HepG2 (cell line): ENCODE results near the gene KMT5C. TPM values are rescaled to one million over a fixed set of nuclear protein-coding genes. Genes with fewer than 3 reads are reported as not detected.

Source experiments
- ATAC-seq: fragments of 200-7000 bp; cut with Tn5 transposase; 3 replicates; pipeline ENCODE4 v1.9.1; 2020; ENCODE audit warnings: mild to moderate bottlenecking, moderate library complexity
- Bru-seq: library from RNA; stranded (reverse); fragments of 400-500 nt; gene quantifications from one replicate; lab custom pipeline; 2021; lab: Mats Ljungman, UMichigan
- BruChase-seq, 2 experiments: library from RNA; stranded (reverse); fragments of 400-500 nt; gene quantifications; one replicate each; lab custom pipeline; 2021; lab: Mats Ljungman, UMichigan
- BruUV-seq: library from RNA; stranded (reverse); fragments of 400-500 nt; replicated peaks from 2 replicates; lab custom pipeline; 2021; lab: Mats Ljungman, UMichigan
- CTCF ChIA-PET: fragments of 300-600 bp; formaldehyde crosslinking; extraction: SDS; loops from one replicate; lab custom pipeline; 2021; ENCODE audit warnings: low total read pairs, inconsistent platforms, low intra/inter-chr PET ratio; lab: Yijun Ruan, JAX
- POLR2A ChIA-PET: fragments of 350-600 bp; sonication (Branson Sonifier 250); formaldehyde crosslinking; loops from one replicate; lab custom pipeline; 2020; ENCODE audit warnings: antibody characterized with exemption, inconsistent platforms; lab: Yijun Ruan, JAX
- DNase-seq: peaks from one replicate; pipeline ENCODE4 v3.0.0-alpha.2; 2015; ENCODE audit warnings: low spot score
- FAIRE-seq: peaks from 3 replicates; lab custom pipeline; 2011; peaks lifted over from hg19 to GRCh38; lab: Jason Lieb, UNC
- H2AFZ ChIP-seq: one replicate; pipeline ENCODE4 v1.6.1; 2011; ENCODE audit warnings: low read length, inconsistent platforms
- H3K27ac ChIP-seq: fragments of 300-600 bp; 3 replicates; pipeline ENCODE4 v1.8.0; 2011; ENCODE audit warnings: mixed run types, mild to moderate bottlenecking, mixed read lengths, low read length, inconsistent platforms; ENCODE audit not compliant: insufficient read depth; ENCODE audit errors: extremely low read length
- H3K27me3 ChIP-seq, 2 experiments: fragments of 200-600 bp in 1 of 2; 2 replicates in 1 of 2; 3 replicates in 1 of 2; pipeline versions ENCODE4 v1.6.0 to v1.8.0; 2011; ENCODE audit warnings: low read length in 2 of 2, mild to moderate bottlenecking in 2 of 2, moderate library complexity in 2 of 2, inconsistent platforms in 1 of 2; ENCODE audit not compliant: insufficient read depth in 2 of 2, control insufficient read depth in 1 of 2
- H3K36me3 ChIP-seq, 2 experiments: fragments of 200-600 bp in 1 of 2; replicated peaks in 1 of 2; 2 replicates in 1 of 2; 3 replicates in 1 of 2; pipeline versions ENCODE4 v1.5.1 to v1.8.0; 2011; ENCODE audit warnings: low read length in 2 of 2, inconsistent platforms in 1 of 2; ENCODE audit not compliant: insufficient read depth in 2 of 2, control insufficient read depth in 1 of 2
- H3K4me1 ChIP-seq: 2 replicates; pipeline ENCODE4 v1.5.1; 2012; ENCODE audit warnings: low read length, inconsistent platforms; ENCODE audit not compliant: insufficient read depth
- H3K4me2 ChIP-seq: 2 replicates; pipeline ENCODE4 v1.6.0; 2011; ENCODE audit warnings: low read depth, low read length, inconsistent platforms
- H3K4me3 ChIP-seq, 3 experiments: fragments of 200-600 bp in 1 of 3; sonication (generic), shearing (Covaris generic) in 1 of 3; replicated peaks in 1 of 3; 2 replicates each; pipeline ENCODE4 v1.5.1; 2011 to 2016; ENCODE audit warnings: low read length in 3 of 3, inconsistent platforms in 2 of 3, low read depth in 2 of 3, mild to moderate bottlenecking in 2 of 3, control low read depth in 1 of 3, mixed read lengths in 1 of 3; ENCODE audit not compliant: insufficient read depth in 1 of 3
- H3K79me2 ChIP-seq: one replicate; pipeline ENCODE4 v1.6.1; 2011; ENCODE audit warnings: low read length, inconsistent platforms; ENCODE audit not compliant: insufficient read depth
- H3K9ac ChIP-seq: 2 replicates; pipeline ENCODE4 v1.6.0; 2011; ENCODE audit warnings: mild to moderate bottlenecking, low read depth, low read length, inconsistent platforms; ENCODE audit not compliant: insufficient read depth
- H3K9me3 ChIP-seq: 2 replicates; pipeline ENCODE4 v1.5.1; 2012; ENCODE audit warnings: mild to moderate bottlenecking, low read length
- H4K20me1 ChIP-seq: 2 replicates; pipeline ENCODE4 v1.6.0; 2011; ENCODE audit warnings: inconsistent platforms, mild to moderate bottlenecking, low read length, moderate library complexity; ENCODE audit not compliant: insufficient read depth
- ATM ChIP-seq: fragments of 450-650 bp; IDR thresholded peaks from 2 replicates; pipeline ENCODE4 v1.7.1; 2017; ENCODE audit warnings: mild to moderate bottlenecking, borderline replicate concordance
- BORCS8-MEF2B ChIP-seq: sonication (generic); formaldehyde crosslinking; IDR thresholded peaks from 2 replicates; pipeline ENCODE4 v1.8.0; 2022; ENCODE audit warnings: mild to moderate bottlenecking, missing genetic modification reagents
- ELF1 ChIP-seq: sonication (generic); formaldehyde crosslinking; IDR thresholded peaks from 2 replicates; pipeline ENCODE4 v1.4.0; 2020; ENCODE audit warnings: missing genetic modification reagents
- KDM5B ChIP-seq: sonication (generic); formaldehyde crosslinking; IDR thresholded peaks from 2 replicates; pipeline ENCODE4 v1.4.0; 2020; ENCODE audit warnings: missing genetic modification reagents, mild to moderate bottlenecking, borderline replicate concordance
- KLF16 ChIP-seq, 2 experiments: sonication (generic) in 1 of 2; formaldehyde crosslinking in 1 of 2; IDR thresholded peaks; 2 replicates each; pipeline versions ENCODE4 v1.6.1 to v1.8.0; 2016 to 2023; ENCODE audit warnings: missing genetic modification reagents in 2 of 2, missing compliant biosample characterization in 1 of 2
- MLXIP ChIP-seq: sonication (generic); formaldehyde crosslinking; IDR thresholded peaks from 2 replicates; pipeline ENCODE4 v1.9.0; 2021; ENCODE audit warnings: missing genetic modification reagents, borderline replicate concordance
- SKI ChIP-seq: fragments of 450-650 bp; IDR thresholded peaks from one replicate; pipeline ENCODE4 v1.6.1; 2018; ENCODE audit warnings: mild to moderate bottlenecking; ENCODE audit not compliant: partially characterized antibody
- TAF1 ChIP-seq: sonication (generic); formaldehyde crosslinking; IDR thresholded peaks from 2 replicates; pipeline ENCODE4 v1.4.0; 2020; ENCODE audit warnings: missing genetic modification reagents
- TGIF2 ChIP-seq: IDR thresholded peaks from 2 replicates; pipeline ENCODE4 v1.6.1; 2016; ENCODE audit warnings: control low read depth, missing compliant biosample characterization
- ZC3H13 ChIP-seq: sonication (generic); formaldehyde crosslinking; IDR thresholded peaks from 2 replicates; pipeline ENCODE4 v1.8.1; 2023; ENCODE audit warnings: mild to moderate bottlenecking, missing genetic modification reagents, moderate library complexity
- ZNF350 ChIP-seq: sonication (generic); formaldehyde crosslinking; IDR thresholded peaks from 2 replicates; pipeline ENCODE4 v1.4.0; 2020; ENCODE audit warnings: mild to moderate bottlenecking, low read depth, missing genetic modification reagents, borderline replicate concordance
- ZNF7 ChIP-seq: IDR thresholded peaks from 2 replicates; pipeline ENCODE4 v1.6.1; 2016; ENCODE audit warnings: missing biosample characterization, missing genetic modification reagents
- ZNF724P ChIP-seq: sonication (generic); formaldehyde crosslinking; IDR thresholded peaks from 2 replicates; pipeline ENCODE4 v1.8.0; 2022; ENCODE audit warnings: missing genetic modification reagents, borderline replicate concordance
- ZSCAN12 ChIP-seq: sonication (generic); formaldehyde crosslinking; IDR thresholded peaks from 2 replicates; pipeline ENCODE4 v1.9.0; 2021; ENCODE audit warnings: mild to moderate bottlenecking, missing genetic modification reagents
- ZSCAN25 ChIP-seq: sonication (generic); formaldehyde crosslinking; IDR thresholded peaks from 2 replicates; pipeline ENCODE4 v1.8.0; 2022; ENCODE audit warnings: mild to moderate bottlenecking, missing genetic modification reagents
- WGBS: methylation state at CpG from one replicate; pipeline ENCODE4 v1.1.6; 2017; ENCODE audit warnings: low lambda C conversion rate; 5-methylcytosine and 5-hydroxymethylcytosine counted together
- in situ Hi-C: cut with HindIII; loops from 2 replicates; pipeline ENCODE4 v1.10.0; 2017; ENCODE audit warnings: low pct_unique_long_range_greater_than_20kb; ENCODE audit not compliant: extremely low pct_ligation_motif_present
- intact Hi-C: fragments of 100-400 bp; cut with micrococcal nuclease; formaldehyde crosslinking; loops from one replicate; pipeline ENCODE4 v1.10.0; 2022; ENCODE audit not compliant: unreplicated experiment
- long read RNA-seq, 2 experiments: library from RNA in 1 of 2; library from polyadenylated mRNA in 1 of 2; stranded (forward) in 1 of 2; unstranded in 1 of 2; transcript quantifications; one replicate each; pipeline ENCODE4 v2.0.0, GENCODE V29; 2019 to 2022
- polyA minus RNA-seq, 3 experiments: library from RNA; depleted of rRNA, polyadenylated mRNA; stranded (reverse); fragments of >200 nt; gene quantifications; 2 replicates each; pipeline ENCODE4 v1.2.3, GENCODE V29; 2011; ENCODE audit warnings: low replicate concordance in 1 of 3
- polyA plus RNA-seq, 8 experiments: library from polyadenylated mRNA; depleted of rRNA in 3 of 8; stranded (reverse) in 7 of 8; unstranded in 1 of 8; fragments of >200 nt; fragmentation: Illumina TruSeq in 4 of 8; extraction: Trizol in 4 of 8; gene quantifications; 2 replicates each; pipeline versions ENCODE4 v1.2.1 to v1.2.3, GENCODE V29; 2011 to 2016; ENCODE audit warnings: low read depth in 4 of 8, missing spikeins in 1 of 8, mixed read lengths in 1 of 8; ENCODE audit not compliant: insufficient read depth in 1 of 8
- total RNA-seq, 5 experiments: library from RNA; depleted of rRNA; stranded (reverse); fragments of >200 nt; fragmentation: Illumina TruSeq; extraction: Trizol; gene quantifications; 2 replicates each; pipeline ENCODE4 v1.2.3, GENCODE V29; 2016; ENCODE audit warnings: low read depth in 1 of 5

Gene KMT5C
- total RNA-seq (2016; rRNA removed; fragmentation: Illumina TruSeq; extraction: Trizol): 2.1 and 5.5 TPM in 2 replicates
- 1.8 and 2.2 TPM in 2 replicates for total RNA-seq (2016; cell fraction: cytosol; rRNA removed; fragmentation: Illumina TruSeq; extraction: Trizol; ENCODE audit: low read depth)
- 1.8 and 4.7 TPM in 2 replicates for total RNA-seq (2016; cell fraction: insoluble cytoplasmic fraction; rRNA removed; fragmentation: Illumina TruSeq; extraction: Trizol)
- 3.9 and 4.5 TPM in 2 replicates for total RNA-seq (2016; cell fraction: membrane; rRNA removed; fragmentation: Illumina TruSeq; extraction: Trizol)
- 5.3 and 6.2 TPM in 2 replicates for total RNA-seq (2016; cell fraction: nucleus; rRNA removed; fragmentation: Illumina TruSeq; extraction: Trizol)
- polyA plus RNA-seq (2011; rRNA removed): 9.0 and 11.8 TPM in 2 replicates
- polyA plus RNA-seq (2011; cell fraction: cytosol; rRNA removed): 6.6 and 8.7 TPM in 2 replicates
- 46.8 and 58.8 TPM in 2 replicates for polyA plus RNA-seq (2011; cell fraction: nucleus; rRNA removed)
- 10.0 and 13.2 TPM in 2 replicates for polyA plus RNA-seq (2012)
- 1.3 and 1.4 TPM in 2 replicates for polyA plus RNA-seq (2016; cell fraction: cytosol; fragmentation: Illumina TruSeq; extraction: Trizol; ENCODE audit: low read depth)
- 2.6 and 4.4 TPM in 2 replicates for polyA plus RNA-seq (2016; cell fraction: insoluble cytoplasmic fraction; fragmentation: Illumina TruSeq; extraction: Trizol; ENCODE audit: low read depth)
- polyA plus RNA-seq (2016; cell fraction: membrane; fragmentation: Illumina TruSeq; extraction: Trizol; ENCODE audit: low read depth): 2.5 and 3.8 TPM in 2 replicates
- 14.7 and 16.2 TPM in 2 replicates for polyA plus RNA-seq (2016; cell fraction: nucleus; fragmentation: Illumina TruSeq; extraction: Trizol; ENCODE audit: insufficient read depth, low read depth)
- 9.0 and 17.8 TPM in 2 replicates for polyA minus RNA-seq (2011; rRNA and poly(A)+ RNA removed; ENCODE audit: low replicate concordance)
- 4.7 and 5.3 TPM in 2 replicates for polyA minus RNA-seq (2011; cell fraction: cytosol; rRNA and poly(A)+ RNA removed)
- 7.0 and 12.1 TPM in 2 replicates for polyA minus RNA-seq (2011; cell fraction: nucleus; rRNA and poly(A)+ RNA removed)
- percentile 44 among the genes with signal in this experiment for Bru-seq, nascent RNA
- BruChase-seq, experiment 1, labeled RNA remaining after a 6-hour chase: percentile 55 among the genes with signal in this experiment
- BruChase-seq, experiment 2, labeled RNA remaining after a 2-hour chase: percentile 53 among the genes with signal in this experiment
- long read RNA-seq, experiment 1, partial matches to known transcripts: 0 of 1 reads
- long read RNA-seq, experiment 1, other reads (novel, unspliced or antisense): 1 of 1 reads
- long read RNA-seq, experiment 2, partial matches to known transcripts: 0 of 19 reads
- long read RNA-seq, experiment 2, other reads (novel, unspliced or antisense): 9 of 19 reads

GRCh38 chr19:55339105-55339888, at the start of gene KMT5C:
Gene KMT5C, plus strand, starts transcription at chr19:55339876. Its CDS starts 2,061 bp downstream, at chr19:55341937.
- intact Hi-C loops: loop anchor here (1.0 to 5.0 kb wide), 2 partner anchors 38 to 773 kb away; no protein-coding TSS in a partner anchor
- Histone ChIP-seq H3K27ac (peak within 1 kb of the TSS; percentile 86), H3K36me3 (peaks cover 2 to 7% of the 10 kb centered on the region in 2 experiments; a peak in 3 of 5 replicates), H2AFZ (peak within 1 kb of the TSS; percentile 20), H3K4me3 (peak within 1 kb of the TSS; percentile 82 to 99 (median 91)), H3K79me2 (peaks cover 5% of the 10 kb centered on the region), H3K9me3 (no peaks in the 10 kb centered on the region), H3K4me1 (peaks cover 30% of the 10 kb centered on the region), H3K4me2 (peak within 1 kb of the TSS; percentile 97), H4K20me1 (peaks cover 3% of the 10 kb centered on the region; the same call in 1 of the 2 replicates), H3K27me3 (no peaks in the 10 kb centered on the region; a peak in 1 of 5 replicates), H3K9ac (peak within 1 kb of the TSS; percentile 95)
- under 1% methylated on average over 42 of the region's 63 CpGs for WGBS
- DNase-seq: peak; percentile 100
- peak; percentile 91 for ATAC-seq
- no TSS peak for BruUV-seq
- CTCF ChIA-PET: interaction anchor here (1.1 kb wide), 1 partner anchor 38 kb away, joined by 3 read pairs; no protein-coding TSS in a partner anchor
- POLR2A ChIA-PET: interaction anchor here (0.6 to 2.0 kb wide), 34 partner anchors 9 to 315 kb away, joined by 3 to 20 read pairs (median 4); partner anchors contain the start of genes DNAAF3, GARIN5B, HSPBP1 and ISOC2
- in situ Hi-C loops: no loop called here
- peak; percentile 100 for FAIRE-seq
- TF ChIP-seq ATM (no peak), KDM5B (CRISPR knock-in tag) (no peak), ELF1 (CRISPR knock-in tag) (peak; percentile 38), SKI (peak; percentile 14), ZC3H13 (CRISPR knock-in tag) (no peak), ZNF724P (CRISPR knock-in tag) (no peak), TAF1 (CRISPR knock-in tag) (peak; percentile 61; the same call in 1 of the 2 replicates), BORCS8-MEF2B (0 out of 2 replicates have a peak, but pooled peaks have one; percentile 33), ZNF350 (CRISPR knock-in tag) (no peak; the same call in 1 of the 2 replicates), TGIF2 (CRISPR knock-in tag) (0 out of 2 replicates have a peak, but pooled peaks have one; percentile 76), MLXIP (no peak), ZSCAN12 (no peak), ZSCAN25 (CRISPR knock-in tag) (peak; percentile 26; the same call in 1 of the 2 replicates), KLF16 (CRISPR knock-in tag; IDR thresholded peaks at IDR 0.05) (0 out of 4 replicates have a peak, but pooled peaks of 1 of the 2 experiments have one; percentile 32), ZNF7 (CRISPR knock-in tag) (no peak)
